HepG2 (cell line): ENCODE measurements around the gene RNU6-8. TPM values are rescaled to one million over a fixed set of nuclear protein-coding genes. Genes with fewer than 3 reads are reported as not detected.

Source experiments
- ATF1 ChIP-seq: IDR thresholded peaks from 2 replicates; pipeline ENCODE4 v1.6.1; 2016; ENCODE audit warnings: mild to moderate bottlenecking, control low read depth
- ATF7 ChIP-seq, 2 experiments: fragments of 450-650 bp in 1 of 2; sonication (generic) in 1 of 2; formaldehyde crosslinking in 1 of 2; IDR thresholded peaks; 2 replicates each; pipeline versions ENCODE4 v1.4.0 to v1.6.1; 2016 to 2020; ENCODE audit warnings: antibody characterized with exemption in 1 of 2, mild to moderate bottlenecking in 1 of 2, missing genetic modification reagents in 1 of 2
- CBX5 ChIP-seq: sonication (generic); formaldehyde crosslinking; IDR thresholded peaks from 2 replicates; pipeline ENCODE4 v1.4.0; 2020; ENCODE audit warnings: missing genetic modification reagents, borderline replicate concordance
- DDIT3 ChIP-seq: sonication (generic); formaldehyde crosslinking; IDR thresholded peaks from 2 replicates; pipeline ENCODE4 v1.4.0; 2020; ENCODE audit warnings: mild to moderate bottlenecking, missing genetic modification reagents
- EHMT2 ChIP-seq: fragments of 200-600 bp; sonication (generic); IDR thresholded peaks from 2 replicates; pipeline ENCODE4 v1.7.0; 2017; ENCODE audit warnings: antibody characterized with exemption, low read depth, low read length, borderline replicate concordance
- HMGA1 ChIP-seq: sonication (generic); formaldehyde crosslinking; conservative IDR thresholded peaks from 2 replicates; pipeline ENCODE4 v1.4.0; 2020; ENCODE audit warnings: missing genetic modification reagents
- IRF1 ChIP-seq: sonication (generic); formaldehyde crosslinking; IDR thresholded peaks from 2 replicates; pipeline ENCODE4 v1.4.0; 2020; ENCODE audit warnings: low read depth, mild to moderate bottlenecking, missing genetic modification reagents
- JUNB ChIP-seq: sonication (generic); formaldehyde crosslinking; IDR thresholded peaks from 2 replicates; pipeline ENCODE4 v1.8.0; 2022; ENCODE audit warnings: missing genetic modification reagents, mild to moderate bottlenecking, borderline replicate concordance
- KAT8 ChIP-seq: IDR thresholded peaks from 2 replicates; pipeline ENCODE4 v1.6.1; 2016; ENCODE audit warnings: missing genetic modification reagents, missing compliant biosample characterization
- NR1H2 ChIP-seq: sonication (generic); formaldehyde crosslinking; IDR thresholded peaks from 2 replicates; pipeline ENCODE4 v1.8.1; 2022; ENCODE audit warnings: low read depth, missing genetic modification reagents, borderline replicate concordance
- REST ChIP-seq, 2 experiments: IDR thresholded peaks; 2 replicates each; pipeline ENCODE4 v1.6.1; 2011 to 2012; ENCODE audit warnings: low read length in 2 of 2, borderline replicate concordance in 1 of 2, low read depth in 1 of 2, mild to moderate bottlenecking in 1 of 2, moderate library complexity in 1 of 2
- RNF2 ChIP-seq: fragments of 450-650 bp; conservative IDR thresholded peaks from 2 replicates; pipeline ENCODE4 v1.6.1; 2016; ENCODE audit warnings: low read depth
- SNAPC5 ChIP-seq: sonication (generic); formaldehyde crosslinking; IDR thresholded peaks from 2 replicates; pipeline ENCODE4 v1.8.1; 2023; ENCODE audit warnings: mild to moderate bottlenecking, missing genetic modification reagents, borderline replicate concordance
- SRSF4 ChIP-seq: fragments of 200-400 bp; formaldehyde crosslinking; IDR thresholded peaks from one replicate; pipeline ENCODE4 v1.6.1; 2018; ENCODE audit warnings: mild to moderate bottlenecking, low read depth, low read length, moderate library complexity; ENCODE audit not compliant: poor library complexity, severe bottlenecking
- ZFY ChIP-seq: sonication (generic); formaldehyde crosslinking; IDR thresholded peaks from 2 replicates; pipeline ENCODE4 v1.4.0; 2020; ENCODE audit warnings: missing genetic modification reagents
- ZMYM4 ChIP-seq: sonication (generic); formaldehyde crosslinking; IDR thresholded peaks from 2 replicates; pipeline ENCODE4 v1.8.1; 2023; ENCODE audit warnings: mild to moderate bottlenecking, missing genetic modification reagents
- ZNF296 ChIP-seq: sonication (generic); formaldehyde crosslinking; conservative IDR thresholded peaks from 2 replicates; pipeline ENCODE4 v1.5.0; 2020; ENCODE audit warnings: mild to moderate bottlenecking, missing genetic modification reagents
- ZNF333 ChIP-seq: sonication (generic); formaldehyde crosslinking; IDR thresholded peaks from 2 replicates; pipeline ENCODE4 v1.4.0; 2020; ENCODE audit warnings: mild to moderate bottlenecking, missing genetic modification reagents, borderline replicate concordance
- ZNF431 ChIP-seq: sonication (generic); formaldehyde crosslinking; IDR thresholded peaks from 2 replicates; pipeline ENCODE4 v1.9.0; 2022; ENCODE audit warnings: missing genetic modification reagents, low read depth, mild to moderate bottlenecking, borderline replicate concordance
- ZNF607 ChIP-seq: sonication (generic); formaldehyde crosslinking; IDR thresholded peaks from 2 replicates; pipeline ENCODE4 v1.5.1; 2020; ENCODE audit warnings: missing genetic modification reagents, mild to moderate bottlenecking, borderline replicate concordance
- ZNF841 ChIP-seq: sonication (generic); formaldehyde crosslinking; IDR thresholded peaks from 2 replicates; pipeline ENCODE4 v1.8.1; 2023; ENCODE audit warnings: missing genetic modification reagents, borderline replicate concordance
- ZSCAN21 ChIP-seq: sonication (generic); formaldehyde crosslinking; IDR thresholded peaks from 2 replicates; pipeline ENCODE4 v1.8.0; 2022; ENCODE audit warnings: mild to moderate bottlenecking, missing genetic modification reagents, moderate library complexity, borderline replicate concordance
- polyA plus RNA-seq, 8 experiments: library from polyadenylated mRNA; depleted of rRNA in 3 of 8; stranded (reverse) in 7 of 8; unstranded in 1 of 8; fragments of >200 nt; fragmentation: Illumina TruSeq in 4 of 8; extraction: Trizol in 4 of 8; gene quantifications; 2 replicates each; pipeline versions ENCODE4 v1.2.1 to v1.2.3, GENCODE V29; 2011 to 2016; ENCODE audit warnings: low read depth in 4 of 8, missing spikeins in 1 of 8, mixed read lengths in 1 of 8; ENCODE audit not compliant: insufficient read depth in 1 of 8
- total RNA-seq, 5 experiments: library from RNA; depleted of rRNA; stranded (reverse); fragments of >200 nt; fragmentation: Illumina TruSeq; extraction: Trizol; gene quantifications; 2 replicates each; pipeline ENCODE4 v1.2.3, GENCODE V29; 2016; ENCODE audit warnings: low read depth in 1 of 5

The RNU6-8 gene
- total and polyA plus RNA-seq, 2 of the 13 experiments (the other 11 are each of a cell fraction or from before 2014, with no cell fraction given) = under 0.01 TPM; not detected in 1

- TF ChIP-seq REST (IDR thresholded peaks at IDR 0.05; ENCODE audit: borderline replicate concordance in 1 of 2, low read depth in 1 of 2, low read length in 2 of 2) (0 out of 4 replicates have a peak, but pooled peaks of 1 of the 2 experiments have one; percentile 41), ZNF607 (0 out of 2 replicates have a peak, but pooled peaks have one; percentile 7), ZNF431 (no peak), ZNF841 (CRISPR knock-in tag) (peak; percentile 87), JUNB (CRISPR knock-in tag) (no peak), IRF1 (CRISPR knock-in tag) (0 out of 2 replicates have a peak, but pooled peaks have one; percentile 12), HMGA1 (0 out of 2 replicates have a peak, but pooled peaks have one; percentile 32), EHMT2 (no peak), ZMYM4 (CRISPR knock-in tag) (no peak), ZFY (no peak; the same call in 1 of the 2 replicates), ATF7 (IDR thresholded peaks at IDR 0.05) (no peak), ATF7 (CRISPR knock-in tag; IDR thresholded peaks at IDR 0.05) (peak; percentile 19; the same call in 1 of the 2 replicates), CBX5 (CRISPR knock-in tag) (peak; percentile 65; the same call in 1 of the 2 replicates), RNF2 (no peak), ZNF296 (CRISPR knock-in tag) (no peak), KAT8 (CRISPR knock-in tag) (no peak; the same call in 1 of the 2 replicates), SRSF4 (no peak), DDIT3 (no peak), SNAPC5 (peak; percentile 100), ZNF333 (CRISPR knock-in tag) (peak; percentile 61; the same call in 1 of the 2 replicates), ATF1 (CRISPR knock-in tag) (0 out of 2 replicates have a peak, but pooled peaks have one; percentile 48), NR1H2 (CRISPR knock-in tag) (no peak), ZSCAN21 (CRISPR knock-in tag) (0 out of 2 replicates have a peak, but pooled peaks have one; percentile 25)
Measured at GRCh38 chr14:32201816-32202490, 1.1 kb downstream of the RNU6-8 start, which contains the start of gene RNU6-7 (continued).
